MCF 10A (cell line): ENCODE data around the gene FNTB. TPM values are rescaled to one million over a fixed set of nuclear protein-coding genes. Genes with fewer than 3 reads are reported as not detected.
A peak's percentile ranks its signal among the peaks of the same experiment; 100 is the strongest.

Source experiments
- BruUV-seq: library from RNA; stranded (reverse); fragments of 400-500 nt; replicated peaks from 2 replicates; lab custom pipeline; 2021; lab: Mats Ljungman, UMichigan
- CTCF ChIA-PET: fragments of 300-600 bp; sonication (Branson Sonifier 250); formaldehyde crosslinking; extraction: SDS; loops from one replicate; lab custom pipeline; 2021; ENCODE audit warnings: antibody characterized with exemption, inconsistent platforms; lab: Yijun Ruan, JAX
- POLR2A ChIA-PET: fragments of 300-600, 350-650 bp; sonication (Branson Sonifier 250); formaldehyde crosslinking; extraction: SDS; loops from one replicate; lab custom pipeline; 2020; ENCODE audit warnings: antibody characterized with exemption, inconsistent platforms; lab: Yijun Ruan, JAX
- DNase-seq: peaks from one replicate; pipeline ENCODE4 v3.0.0-alpha.2; 2018; ENCODE audit not compliant: unreplicated experiment
- H3K27ac Mint-ChIP-seq: one replicate; pipeline ENCODE4 v1.8.0; 2022; ENCODE audit warnings: mild to moderate bottlenecking, low read depth, mixed read lengths; ENCODE audit not compliant: unreplicated experiment
- H3K27me3 Mint-ChIP-seq: one replicate; pipeline ENCODE4 v1.8.0; 2022; ENCODE audit warnings: mixed read lengths; ENCODE audit not compliant: insufficient read depth, unreplicated experiment
- H3K36me3 Mint-ChIP-seq: one replicate; pipeline ENCODE4 v1.8.0; 2022; ENCODE audit warnings: mild to moderate bottlenecking, moderate library complexity, mixed read lengths; ENCODE audit not compliant: insufficient read depth, unreplicated experiment
- H3K4me1 Mint-ChIP-seq: one replicate; pipeline ENCODE4 v1.8.0; 2022; ENCODE audit warnings: mixed read lengths; ENCODE audit not compliant: insufficient read depth, unreplicated experiment
- H3K4me3 Mint-ChIP-seq: one replicate; pipeline ENCODE4 v1.8.0; 2022; ENCODE audit warnings: mild to moderate bottlenecking, moderate library complexity, mixed read lengths; ENCODE audit not compliant: unreplicated experiment
- H3K9me3 Mint-ChIP-seq: one replicate; pipeline ENCODE4 v1.8.0; 2022; ENCODE audit warnings: mixed read lengths; ENCODE audit not compliant: unreplicated experiment
- CTCF ChIP-seq: fragments of 200-600 bp; IDR thresholded peaks from one replicate; pipeline ENCODE4 v1.8.0; 2022; ENCODE audit warnings: antibody characterized with exemption, mild to moderate bottlenecking; ENCODE audit not compliant: unreplicated experiment
- intact Hi-C: fragments of 100-400 bp; cut with micrococcal nuclease; formaldehyde crosslinking; loops from 2 replicates; pipeline ENCODE4 v1.14.1; 2022
- total RNA-seq: library from RNA; stranded (reverse); gene quantifications from 2 replicates; pipeline ENCODE4 v1.2.3, GENCODE V29; 2022

The FNTB gene
- total RNA-seq, 1 experiment from 2014 or later: 12.2 TPM

- no peaks in the 10 kb centered on the region for H3K9me3 Mint-ChIP-seq
- intact Hi-C loops: no loop called here
- H3K36me3 Mint-ChIP-seq: no peaks in the 10 kb centered on the region
- H3K4me3 Mint-ChIP-seq: no peak overlapping the region
- POLR2A ChIA-PET: no interaction called here
- CTCF ChIA-PET: no interaction called here
- no peak overlapping the region for H3K27ac Mint-ChIP-seq
- peaks cover 23% of the 10 kb centered on the region for H3K4me1 Mint-ChIP-seq
- DNase-seq: no peak
- no peak for TF ChIP-seq CTCF
- H3K27me3 Mint-ChIP-seq: no peaks in the 10 kb centered on the region
- BruUV-seq: no TSS peak
Observed at GRCh38 chr14:65003394-65003793, 16.7 kb downstream of the FNTB start.

DNA sequence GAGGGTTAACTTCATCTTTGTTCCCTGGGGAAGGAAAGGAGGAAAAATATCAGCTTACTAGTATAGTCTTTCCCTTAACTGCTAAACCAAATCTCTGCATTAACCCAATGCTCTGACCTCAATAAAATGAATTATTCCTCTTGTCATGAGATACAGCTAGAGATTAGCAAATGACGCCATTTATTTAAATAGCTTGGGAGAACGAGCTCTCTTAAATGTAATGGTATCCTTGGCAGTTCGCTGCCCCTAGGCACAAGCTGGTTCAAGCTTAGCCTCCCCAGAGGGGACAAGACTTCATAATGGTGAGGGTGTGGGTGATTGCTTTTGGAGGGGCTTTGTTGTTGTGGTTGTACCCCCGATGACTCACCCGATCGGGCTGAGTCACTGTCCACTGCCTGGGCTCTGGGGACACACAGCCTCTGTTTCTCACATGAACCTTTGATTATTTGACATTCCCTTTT is 19.6 kb downstream of the FNTB start:
- no peaks in the 10 kb centered on the region for H3K27me3 Mint-ChIP-seq
- no peak for TF ChIP-seq CTCF
- DNase-seq: no peak
- TSS peak; percentile 27 for BruUV-seq
- ChIA-PET POLR2A (interaction anchor here (0.7 to 1.8 kb wide), 7 partner anchors 10 to 96 kb away, joined by 3 to 5 read pairs (median 5); partner anchors contain the start of genes FNTB and MAX), CTCF (interaction anchor here (1.2 to 2.5 kb wide), 3 partner anchors 10 to 15 kb away, joined by 4 to 15 read pairs (median 7); no protein-coding TSS in a partner anchor)
- no peaks in the 10 kb centered on the region for H3K9me3 Mint-ChIP-seq
- peaks cover 18% of the 10 kb centered on the region for H3K4me1 Mint-ChIP-seq
- H3K27ac Mint-ChIP-seq: peak overlapping the region; percentile 50
- no peaks in the 10 kb centered on the region for H3K36me3 Mint-ChIP-seq
- intact Hi-C loops: no loop called here
- H3K4me3 Mint-ChIP-seq: no peak overlapping the region

DNA sequence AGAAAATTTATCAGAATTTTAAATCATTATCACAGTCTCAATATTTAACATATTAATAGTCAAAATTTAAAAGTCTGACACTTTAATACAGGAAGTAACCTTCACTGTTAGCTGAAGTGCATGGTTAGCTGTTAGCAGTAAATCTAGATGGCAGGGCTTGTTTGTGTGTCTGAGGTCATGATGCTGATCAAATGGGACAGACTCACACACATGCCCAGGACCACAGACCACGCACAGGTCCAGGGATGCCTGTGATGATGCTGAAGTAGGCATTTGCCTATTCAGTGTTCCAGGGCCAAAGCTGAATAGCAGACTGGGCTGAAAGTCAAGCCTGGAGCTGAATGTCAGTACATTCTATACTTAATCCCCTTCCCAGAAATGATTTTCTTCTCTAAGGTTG is 20.5 kb downstream of the FNTB start:
- TF ChIP-seq CTCF: no peak
- Mint-ChIP-seq H3K36me3 (no peaks in the 10 kb centered on the region), H3K4me1 (peaks cover 18% of the 10 kb centered on the region), H3K4me3 (no peak overlapping the region), H3K27me3 (no peaks in the 10 kb centered on the region), H3K9me3 (no peaks in the 10 kb centered on the region), H3K27ac (no peak overlapping the region)
- ChIA-PET POLR2A (interaction anchor here (0.9 to 1.8 kb wide), 4 partner anchors 9 to 26 kb away, joined by 3 to 5 read pairs (median 5); partner anchors contain the start of gene FNTB), CTCF (interaction anchor here (1.3 to 2.5 kb wide), 3 partner anchors 9 to 13 kb away, joined by 6 to 15 read pairs (median 7); no protein-coding TSS in a partner anchor)
- no peak for DNase-seq
- no TSS peak for BruUV-seq
- intact Hi-C loops: no loop called here

DNA sequence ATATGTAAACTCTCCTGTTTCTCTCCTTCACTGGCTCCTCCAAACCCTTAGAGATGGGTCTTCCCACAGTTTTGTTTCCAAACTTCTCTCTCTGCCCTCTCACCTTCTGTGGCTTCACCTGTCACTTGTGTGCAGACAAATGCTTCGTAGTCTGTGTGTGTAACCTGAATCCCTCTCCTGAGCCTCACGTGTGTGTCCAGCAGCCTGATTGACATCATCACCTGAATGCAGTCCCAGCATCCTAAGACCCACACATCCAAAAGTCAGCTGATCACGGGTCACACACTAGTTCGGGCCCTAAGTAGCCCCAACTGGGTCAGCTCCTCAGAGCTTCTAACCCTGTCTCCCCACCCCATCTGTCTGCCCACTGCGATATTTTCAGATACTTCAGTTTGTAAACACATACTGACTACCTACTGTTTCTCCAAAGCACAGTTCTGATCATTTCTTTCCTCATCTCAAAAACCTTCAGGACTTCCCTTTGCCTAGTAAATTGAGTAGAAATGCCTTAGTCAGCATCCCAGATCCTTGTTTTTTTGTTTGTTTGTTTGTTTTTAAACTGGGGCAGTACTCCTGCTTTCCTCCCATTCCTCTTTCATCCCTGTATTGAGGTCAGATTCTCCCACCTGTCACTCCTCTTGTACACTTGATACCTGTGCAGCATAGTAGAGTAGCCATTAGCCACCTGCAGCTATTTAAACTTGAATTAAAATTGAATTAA is 23.7 kb downstream of the FNTB start:
- no peak overlapping the region for H3K4me3 Mint-ChIP-seq
- H3K36me3 Mint-ChIP-seq: peaks cover 7% of the 10 kb centered on the region
- intact Hi-C loops: no loop called here
- no peak overlapping the region for H3K27ac Mint-ChIP-seq
- H3K27me3 Mint-ChIP-seq: no peaks in the 10 kb centered on the region
- CTCF ChIA-PET: no interaction called here
- POLR2A ChIA-PET: no interaction called here
- no peaks in the 10 kb centered on the region for H3K9me3 Mint-ChIP-seq
- no peak for DNase-seq
- no TSS peak for BruUV-seq
- peaks cover 15% of the 10 kb centered on the region for H3K4me1 Mint-ChIP-seq
- TF ChIP-seq CTCF: no peak
